Endothelial cell of umbilical vein (primary cell): ENCODE data around the gene UBE2E1. TPM values are rescaled to one million over a fixed set of nuclear protein-coding genes. Genes with fewer than 3 reads are reported as not detected.
A peak's percentile ranks its signal among the peaks of the same experiment; 100 is the strongest.

ENCODE experiments used
- BruUV-seq: library from RNA; stranded (reverse); fragments of 400-500 nt; replicated peaks from 2 replicates; lab custom pipeline; 2021; lab: Mats Ljungman, UMichigan
- CTCF ChIA-PET: fragments of 300-600, 350-600 bp; sonication (Branson Sonifier 250); formaldehyde crosslinking; loops from one replicate; lab custom pipeline; 2021; ENCODE audit warnings: antibody characterized with exemption, inconsistent platforms; lab: Charles Lee
- POLR2A ChIA-PET: fragments of 300-600, 350-600 bp; sonication (Branson Sonifier 250); formaldehyde crosslinking; loops from one replicate; lab custom pipeline; 2021; ENCODE audit warnings: antibody characterized with exemption, inconsistent platforms; lab: Charles Lee
- DNase-seq: peaks from one replicate; pipeline ENCODE4 v3.0.0-alpha.2; 2011; ENCODE audit warnings: low read depth, low spot score
- FAIRE-seq: peaks from 2 replicates; lab custom pipeline; 2011; peaks lifted over from hg19 to GRCh38; lab: Jason Lieb, UNC
- H2AFZ ChIP-seq: 2 replicates; pipeline ENCODE4 v1.6.0; 2012; ENCODE audit warnings: low read depth, low read length, control low read depth, inconsistent platforms
- H3K27ac ChIP-seq: 2 replicates; pipeline ENCODE4 v1.5.1; 2011; ENCODE audit warnings: low read depth, mild to moderate bottlenecking, control low read depth, low read length, moderate library complexity; ENCODE audit not compliant: insufficient read depth
- H3K27me3 ChIP-seq, 2 experiments: 2 replicates each; pipeline versions ENCODE4 v1.6.0 to v1.6.1; 2011; ENCODE audit warnings: low read length in 2 of 2, mixed read lengths in 1 of 2; ENCODE audit not compliant: control insufficient read depth in 2 of 2, insufficient read depth in 2 of 2
- H3K36me3 ChIP-seq, 2 experiments: 2 replicates in 1 of 2; 3 replicates in 1 of 2; pipeline ENCODE4 v1.5.1; 2011; ENCODE audit warnings: low read length in 2 of 2, mild to moderate bottlenecking in 1 of 2, moderate library complexity in 1 of 2; ENCODE audit not compliant: control insufficient read depth in 2 of 2, insufficient read depth in 2 of 2; ENCODE audit errors: extremely low read depth in 1 of 2
- H3K4me1 ChIP-seq: 3 replicates; pipeline ENCODE4 v1.5.1; 2011; ENCODE audit warnings: mild to moderate bottlenecking, low read length; ENCODE audit not compliant: control insufficient read depth, insufficient read depth; ENCODE audit errors: extremely low read depth
- H3K4me2 ChIP-seq: 2 replicates; pipeline ENCODE4 v1.6.1; 2011; ENCODE audit warnings: low read length, control low read depth, mixed read lengths; ENCODE audit not compliant: insufficient read depth
- H3K4me3 ChIP-seq, 3 experiments: fragments of 200-600 bp in 1 of 3; sonication (generic), shearing (Covaris generic) in 1 of 3; replicated peaks in 1 of 3; 2 replicates each; pipeline ENCODE4 v1.5.1; 2011 to 2016; ENCODE audit warnings: control low read depth in 3 of 3, low read length in 3 of 3, mild to moderate bottlenecking in 2 of 3, inconsistent platforms in 1 of 3, low read depth in 1 of 3, moderate library complexity in 1 of 3; ENCODE audit not compliant: insufficient read depth in 1 of 3
- H3K79me2 ChIP-seq: 2 replicates; pipeline ENCODE4 v1.6.0; 2012; ENCODE audit warnings: low read length, inconsistent platforms; ENCODE audit not compliant: control insufficient read depth, insufficient read depth
- H3K9ac ChIP-seq: replicated peaks from 2 replicates; pipeline ENCODE3; 2011; ENCODE audit warnings: low read length, control low read depth; ENCODE audit not compliant: insufficient read depth; ENCODE audit errors: extremely low read depth
- H3K9me1 ChIP-seq: replicated peaks from 3 replicates; pipeline ENCODE4 v1.6.0; 2011; ENCODE audit warnings: mild to moderate bottlenecking, low read length; ENCODE audit not compliant: control insufficient read depth, insufficient read depth; ENCODE audit errors: extremely low read depth
- H3K9me3 ChIP-seq: replicated peaks from 2 replicates; pipeline ENCODE4 v1.5.1; 2012; ENCODE audit warnings: low read length, inconsistent platforms; ENCODE audit not compliant: control insufficient read depth, insufficient read depth
- H4K20me1 ChIP-seq: replicated peaks from 2 replicates; pipeline ENCODE3; 2011; ENCODE audit warnings: mild to moderate bottlenecking, low read length; ENCODE audit not compliant: control insufficient read depth, insufficient read depth; ENCODE audit errors: extremely low read depth
- EZH2 ChIP-seq: IDR thresholded peaks from 2 replicates; pipeline ENCODE4 v1.6.1; 2012; ENCODE audit warnings: borderline replicate concordance, low read depth, mild to moderate bottlenecking, moderate library complexity, low read length, inconsistent platforms; ENCODE audit not compliant: severe bottlenecking
- FOS ChIP-seq: IDR thresholded peaks from 2 replicates; pipeline ENCODE4 v1.6.1; 2011; ENCODE audit warnings: mild to moderate bottlenecking, low read length, moderate library complexity, borderline replicate concordance; ENCODE audit not compliant: insufficient read depth
- GATA2 ChIP-seq: IDR thresholded peaks from 2 replicates; pipeline ENCODE4 v1.7.0; 2011; ENCODE audit warnings: low read depth, mild to moderate bottlenecking, moderate library complexity, mixed read lengths, low read length; ENCODE audit not compliant: insufficient read length, insufficient read depth
- JUN ChIP-seq: IDR thresholded peaks from 2 replicates; pipeline ENCODE4 v1.6.1; 2011; ENCODE audit warnings: borderline replicate concordance, low read depth; ENCODE audit not compliant: insufficient read length, insufficient read depth
- MYC ChIP-seq: IDR thresholded peaks from one replicate; pipeline ENCODE4 v1.6.1; 2011; ENCODE audit warnings: mild to moderate bottlenecking, low read depth, low read length
- POLR2A ChIP-seq: IDR thresholded peaks from 2 replicates; pipeline ENCODE4 v1.6.1; 2012; ENCODE audit warnings: low read depth, mild to moderate bottlenecking, control low read depth, low read length
- POLR2AphosphoS5 ChIP-seq: IDR thresholded peaks from 2 replicates; pipeline ENCODE4 v1.6.1; 2012; ENCODE audit warnings: low read depth, mild to moderate bottlenecking, control low read depth, low read length, moderate library complexity; ENCODE audit not compliant: insufficient read depth
- dilution Hi-C: fragments of 300-500 bp; cut with MboI; formaldehyde crosslinking; loops from one replicate; pipeline ENCODE4 v1.15.0; 2019; ENCODE audit warnings: low sequenced_read_pairs; ENCODE audit not compliant: extremely low pct_ligation_motif_present
- intact Hi-C: fragments of 100-400 bp; cut with micrococcal nuclease; formaldehyde crosslinking; loops from one replicate; pipeline ENCODE4 v1.10.0; 2022
- polyA plus RNA-seq, 4 experiments: library from polyadenylated mRNA; depleted of rRNA in 3 of 4; stranded (reverse) in 3 of 4; unstranded in 1 of 4; fragments of >200 nt; gene quantifications; 2 replicates each; pipeline versions ENCODE4 v1.2.1 to v1.2.3, GENCODE V29; 2011 to 2012; ENCODE audit warnings: missing spikeins in 1 of 4
- total RNA-seq: library from RNA; stranded (reverse); gene quantifications from 2 replicates; pipeline ENCODE4 v1.2.3, GENCODE V29; 2021
- TF ChIP-seq, protein P1 (sequence below): IDR thresholded peaks from 2 replicates; pipeline ENCODE4 v1.6.1; 2011; ENCODE audit not compliant: insufficient read depth, insufficient read length
- TF ChIP-seq, protein P2 (sequence below), 2 donors: IDR thresholded peaks; 1 replicate in 1 of 2; 2 replicates in 1 of 2; pipeline ENCODE4 v1.5.1; 2011; ENCODE audit warnings: low read length in 2 of 2, mild to moderate bottlenecking in 2 of 2, moderate library complexity in 2 of 2, control low read depth in 1 of 2, inconsistent platforms in 1 of 2, low read depth in 1 of 2; ENCODE audit not compliant: insufficient read depth in 1 of 2; ENCODE audit errors: extremely low read depth in 1 of 2

Gene UBE2E1
- total and polyA plus RNA-seq, 2 donors (not counting 3 experiments of a cell fraction or from before 2014, with no cell fraction given), result 72.7 to 114 TPM

DNA sequence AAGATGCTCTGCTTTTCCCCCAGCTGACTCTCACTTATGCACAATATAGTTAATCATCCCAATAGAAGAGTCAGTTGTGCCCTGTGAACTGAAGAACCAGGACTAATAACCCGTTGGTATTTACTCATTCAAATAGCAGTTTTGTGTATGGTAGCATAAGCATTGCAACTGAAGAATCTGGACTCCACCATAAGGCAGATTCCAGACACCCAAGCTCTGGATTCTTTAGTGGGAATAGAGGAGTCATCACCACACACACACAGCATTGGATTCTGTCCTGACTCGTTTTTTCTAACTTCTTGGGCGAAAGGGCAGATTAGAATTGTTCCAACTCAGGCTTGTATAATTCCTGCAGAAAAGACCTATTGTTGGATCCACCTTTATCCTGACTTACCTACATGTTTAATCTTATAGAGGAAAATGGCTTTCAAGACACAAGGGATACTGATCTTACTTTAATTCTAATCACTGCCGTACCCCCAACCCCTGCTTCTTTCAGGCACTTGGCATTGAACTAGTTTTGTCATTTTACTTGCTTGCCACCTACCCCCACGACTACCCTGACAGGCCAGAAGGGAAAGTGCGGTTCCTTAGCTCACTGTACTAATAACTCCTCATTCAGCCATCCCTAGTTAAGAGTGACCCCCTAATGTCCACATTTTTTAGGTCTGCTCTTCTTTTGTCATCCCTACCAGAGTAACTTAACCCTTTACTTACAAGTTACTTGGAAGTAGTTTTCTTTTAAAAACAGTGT, 68.8 kb downstream of the UBE2E1 start:
- no TSS peak for BruUV-seq
- peak overlapping the region; percentile 43 for H3K4me2 ChIP-seq
- H3K36me3 ChIP-seq, result no peaks in the 10 kb centered on the region
- intact Hi-C loops (loop anchor here (2.0 to 5.0 kb wide), 5 partner anchors 42 to 692 kb away; partner anchors contain the start of genes NKIRAS1, RPL15 and UBE2E2), dilution Hi-C loops (no loop called here)
- H3K9me1 ChIP-seq, result no peaks in the 10 kb centered on the region
- no peak overlapping the region for H3K9ac ChIP-seq
- no peak overlapping the region for H3K4me3 ChIP-seq
- peaks cover 32% of the 10 kb centered on the region for H3K4me1 ChIP-seq
- no peaks in the 10 kb centered on the region for H3K9me3 ChIP-seq
- no peak overlapping the region for H3K27ac ChIP-seq
- POLR2A ChIA-PET, result interaction anchor here (1.3 to 2.0 kb wide), 2 partner anchors 8 to 42 kb away, joined by 6 read pairs; partner anchors contain the start of genes NKIRAS1 and RPL15
- no peak overlapping the region for H2AFZ ChIP-seq
- no peak for DNase-seq
- H3K79me2 ChIP-seq, result peaks cover 35% of the 10 kb centered on the region
- TF ChIP-seq FOS, result no peak
- no peak for TF ChIP-seq MYC
- no peak for TF ChIP-seq EZH2
- TF ChIP-seq, protein P1, sequence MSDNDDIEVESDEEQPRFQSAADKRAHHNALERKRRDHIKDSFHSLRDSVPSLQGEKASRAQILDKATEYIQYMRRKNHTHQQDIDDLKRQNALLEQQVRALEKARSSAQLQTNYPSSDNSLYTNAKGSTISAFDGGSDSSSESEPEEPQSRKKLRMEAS, result no peak
- TF ChIP-seq, protein P2, sequence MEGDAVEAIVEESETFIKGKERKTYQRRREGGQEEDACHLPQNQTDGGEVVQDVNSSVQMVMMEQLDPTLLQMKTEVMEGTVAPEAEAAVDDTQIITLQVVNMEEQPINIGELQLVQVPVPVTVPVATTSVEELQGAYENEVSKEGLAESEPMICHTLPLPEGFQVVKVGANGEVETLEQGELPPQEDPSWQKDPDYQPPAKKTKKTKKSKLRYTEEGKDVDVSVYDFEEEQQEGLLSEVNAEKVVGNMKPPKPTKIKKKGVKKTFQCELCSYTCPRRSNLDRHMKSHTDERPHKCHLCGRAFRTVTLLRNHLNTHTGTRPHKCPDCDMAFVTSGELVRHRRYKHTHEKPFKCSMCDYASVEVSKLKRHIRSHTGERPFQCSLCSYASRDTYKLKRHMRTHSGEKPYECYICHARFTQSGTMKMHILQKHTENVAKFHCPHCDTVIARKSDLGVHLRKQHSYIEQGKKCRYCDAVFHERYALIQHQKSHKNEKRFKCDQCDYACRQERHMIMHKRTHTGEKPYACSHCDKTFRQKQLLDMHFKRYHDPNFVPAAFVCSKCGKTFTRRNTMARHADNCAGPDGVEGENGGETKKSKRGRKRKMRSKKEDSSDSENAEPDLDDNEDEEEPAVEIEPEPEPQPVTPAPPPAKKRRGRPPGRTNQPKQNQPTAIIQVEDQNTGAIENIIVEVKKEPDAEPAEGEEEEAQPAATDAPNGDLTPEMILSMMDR (IDR thresholded peaks at IDR 0.05; ENCODE audit: extremely low read depth in 1 of 2, insufficient read depth in 1 of 2, low read depth in 1 of 2, low read length in 2 of 2), result no peak
- no peak for TF ChIP-seq GATA2
- TF ChIP-seq POLR2A, result no peak
- no peak for TF ChIP-seq POLR2AphosphoS5
- TF ChIP-seq JUN, result no peak
- H3K27me3 ChIP-seq, result no peaks in the 10 kb centered on the region
- H4K20me1 ChIP-seq, result peaks cover 6% of the 10 kb centered on the region
- CTCF ChIA-PET, result interaction anchor here (0.8 to 3.4 kb wide), 5 partner anchors 8 to 40 kb away, joined by 4 to 16 read pairs (median 6); no protein-coding TSS in a partner anchor
- no peak for FAIRE-seq
